ENCODE results near the gene SEZ6L.

- TF ChIP-seq CTCF (IDR thresholded peaks at IDR 0.05; ENCODE audit: insufficient read depth, low read length) (no peak), POLR2AphosphoS5 (IDR thresholded peaks at IDR 0.05; ENCODE audit: low read depth) (no peak)
These were observed 225.5 kb downstream of the SEZ6L start for GRCh38 chr22:26394777-26395176.
